GM21717 (cell line): ENCODE measurements around the gene TMEM132D.
"Not testable (repeated sequence)": the region's sequence is repeated elsewhere in the genome, so short reads cannot be mapped to it uniquely, and the experiment has no call there.

Experiments used
- ATAC-seq: cut with Tn5 transposase; IDR thresholded peaks from one replicate; pipeline ENCODE4 v1.9.1; 2021; ENCODE audit warnings: mild to moderate bottlenecking, moderate library complexity; ENCODE audit not compliant: unreplicated experiment

The TMEM132D gene

DNA sequence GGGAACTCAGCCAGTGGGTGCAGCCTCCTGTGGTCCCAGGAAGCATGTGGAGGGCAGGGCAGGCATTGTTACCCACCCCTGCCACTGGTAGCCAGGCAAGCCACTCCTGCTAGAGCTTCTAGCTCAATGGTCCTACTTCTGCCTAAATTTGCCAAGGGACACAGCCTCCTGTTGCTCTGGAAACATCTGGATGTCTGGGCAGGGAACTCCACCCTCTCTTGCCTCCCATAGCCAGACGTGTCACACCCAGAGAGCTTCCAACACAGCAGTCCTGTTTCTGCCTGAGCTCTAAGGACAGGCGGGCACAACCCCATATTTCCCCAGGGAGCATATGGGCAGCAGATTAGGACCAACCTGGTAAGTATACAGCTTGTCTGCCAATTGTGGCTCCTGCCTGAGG is 700.4 kb downstream of the TMEM132D start:
- ATAC-seq: no peak

GRCh38 chr12:129202109-129202814 is 701.6 kb downstream of the TMEM132D start:
- ATAC-seq: no peak

DNA sequence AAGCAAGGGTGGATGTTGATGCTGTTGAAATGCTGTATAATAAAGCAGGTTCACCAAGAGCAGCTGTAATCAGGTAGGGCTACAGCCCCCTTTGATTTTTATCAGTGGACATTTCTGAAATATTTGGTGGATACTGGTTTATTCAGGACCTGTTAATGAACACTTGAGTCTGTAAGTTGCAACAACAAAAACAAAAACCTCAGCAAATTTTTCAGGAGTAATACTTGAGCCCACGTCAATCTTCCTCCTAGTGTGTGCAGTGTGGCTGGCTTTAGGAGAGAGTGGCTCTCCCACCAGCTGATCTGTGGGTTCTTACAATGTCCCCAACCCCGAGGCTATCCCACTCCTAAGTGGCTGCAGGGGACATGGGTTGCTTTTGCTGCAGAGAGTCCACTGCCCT is 702.8 kb downstream of the TMEM132D start:
- no peak for ATAC-seq

GRCh38 chr12:129200576-129200975 is 703.2 kb downstream of the TMEM132D start:
- no peak for ATAC-seq

DNA sequence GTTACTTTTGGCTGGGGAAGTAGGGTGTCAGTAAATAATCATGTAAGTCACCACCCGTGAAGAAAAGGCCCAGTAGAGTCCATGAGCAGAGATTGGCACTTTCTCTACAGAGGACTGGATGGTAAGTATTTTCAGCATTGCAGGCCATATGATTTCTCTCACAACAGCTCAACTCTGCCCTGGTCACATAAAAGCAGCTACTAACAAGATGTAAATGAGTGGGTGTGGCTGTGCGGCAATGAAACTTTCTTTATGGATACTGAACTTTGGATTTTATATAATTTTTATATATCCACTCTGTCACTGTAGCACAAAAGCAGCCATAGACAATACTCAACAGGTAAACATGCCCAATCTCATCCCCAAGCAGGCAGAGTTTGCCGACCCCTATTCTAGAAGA is 706.9 kb downstream of the TMEM132D start:
- no peak for ATAC-seq

DNA sequence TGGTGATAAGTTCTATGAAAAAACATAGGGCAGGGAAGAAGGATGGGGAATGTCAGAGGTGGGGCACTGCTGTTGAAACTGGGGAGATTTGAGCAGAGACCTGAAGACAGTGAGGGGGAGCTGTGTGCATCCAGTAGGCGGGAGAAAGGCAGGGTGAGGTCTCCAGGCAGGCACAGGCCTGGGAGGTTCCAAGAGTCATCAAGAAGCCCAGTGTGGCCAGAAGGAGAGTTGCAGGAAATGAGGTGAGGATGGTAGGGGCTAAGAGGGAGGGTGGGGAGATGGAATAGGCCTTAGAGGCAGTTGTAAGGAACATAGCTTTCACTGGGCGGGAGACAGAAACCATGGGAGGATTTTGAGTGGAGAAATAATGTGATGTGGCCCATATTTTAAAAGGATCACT is 708.7 kb downstream of the TMEM132D start:
- no peak for ATAC-seq

- no peak for ATAC-seq
Measured at GRCh38 chr12:129193263-129193871, 710.5 kb downstream of the TMEM132D start.

- ATAC-seq: no peak
Measured at GRCh38 chr12:129190827-129191226, 713.0 kb downstream of the TMEM132D start.

GRCh38 chr12:129189879-129190278 is 713.9 kb downstream of the TMEM132D start:
- not testable (repeated sequence) for ATAC-seq

- ATAC-seq: no peak
Measured at GRCh38 chr12:129186952-129187351, 716.9 kb downstream of the TMEM132D start.

GRCh38 chr12:129185855-129186254 is 718.0 kb downstream of the TMEM132D start:
- no peak for ATAC-seq

- no peak for ATAC-seq
Measured at GRCh38 chr12:129184127-129184928, 719.5 kb downstream of the TMEM132D start.

DNA sequence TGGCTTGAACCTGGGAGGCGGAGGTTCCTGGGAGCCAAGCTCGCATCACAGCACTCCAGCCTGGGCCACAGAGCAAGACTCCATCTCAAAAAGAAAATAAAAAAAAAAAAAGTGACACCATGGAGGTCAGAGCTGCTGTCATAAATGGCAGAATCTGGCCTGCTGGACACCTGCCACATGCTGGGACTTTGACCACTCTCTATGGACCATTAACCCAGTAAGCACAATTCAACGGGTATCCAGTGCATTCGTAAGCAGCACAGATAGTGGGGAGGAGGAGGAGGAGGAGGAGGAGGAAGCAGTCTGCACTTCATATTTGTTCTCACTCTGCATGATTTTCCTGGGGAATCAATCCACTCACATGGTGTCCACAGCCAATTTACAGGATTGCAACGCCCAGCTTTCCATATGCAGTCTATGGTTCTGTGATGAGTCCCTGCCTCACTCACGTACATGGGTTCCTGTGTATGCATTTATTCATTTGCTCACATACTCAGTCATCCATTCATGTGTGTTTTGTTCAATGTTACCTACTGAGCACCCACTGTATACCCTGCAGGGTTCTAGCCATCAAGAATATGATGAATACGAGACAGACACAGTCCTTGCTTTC is 723.8 kb downstream of the TMEM132D start:
- no peak for ATAC-seq

- no peak for ATAC-seq
Measured at GRCh38 chr12:129169928-129170327, 733.9 kb downstream of the TMEM132D start.

- ATAC-seq: no peak
Measured at GRCh38 chr12:129163861-129164260, 740.0 kb downstream of the TMEM132D start.

DNA sequence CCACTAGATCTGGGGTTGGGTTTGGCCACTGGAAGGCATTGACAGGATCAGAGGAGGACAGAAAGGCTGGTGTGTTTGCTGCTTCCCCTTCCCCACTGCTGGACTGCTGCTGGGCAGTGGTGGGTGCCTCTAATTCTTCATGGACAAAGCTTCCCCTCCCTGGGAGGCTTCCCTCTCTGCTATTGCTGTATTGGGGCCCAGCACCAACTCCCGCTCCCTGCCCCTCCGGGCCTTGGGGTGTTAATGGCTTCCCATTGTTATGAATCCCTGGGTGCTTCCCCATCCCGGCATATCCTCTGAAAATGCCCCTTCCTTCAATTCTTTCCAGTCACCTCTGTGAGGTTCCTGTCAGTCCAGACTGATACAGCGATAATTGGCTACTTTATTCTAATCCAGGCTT is 740.4 kb downstream of the TMEM132D start:
- no peak for ATAC-seq

GRCh38 chr12:129162805-129163204 is 741.0 kb downstream of the TMEM132D start:
- ATAC-seq: no peak

DNA sequence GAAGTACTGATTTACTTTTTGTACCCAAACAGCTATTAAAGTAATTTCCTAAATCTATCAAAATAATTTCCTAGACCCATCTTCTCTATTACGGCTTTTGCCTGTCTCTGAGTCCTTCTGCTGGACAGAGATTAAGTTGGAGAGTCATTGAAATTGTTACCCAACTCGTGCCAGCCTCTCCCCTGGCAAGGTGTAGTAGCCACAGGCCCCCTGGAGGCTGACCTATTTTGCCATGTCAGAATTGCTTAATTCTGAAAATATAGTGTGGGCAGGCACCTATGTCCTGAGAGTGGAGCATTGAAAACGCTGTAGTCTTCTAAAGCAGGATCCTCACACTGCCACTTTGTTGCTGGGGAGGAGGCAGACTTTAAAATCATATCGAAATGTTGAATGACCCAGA is 742.3 kb downstream of the TMEM132D start:
- no peak for ATAC-seq

DNA sequence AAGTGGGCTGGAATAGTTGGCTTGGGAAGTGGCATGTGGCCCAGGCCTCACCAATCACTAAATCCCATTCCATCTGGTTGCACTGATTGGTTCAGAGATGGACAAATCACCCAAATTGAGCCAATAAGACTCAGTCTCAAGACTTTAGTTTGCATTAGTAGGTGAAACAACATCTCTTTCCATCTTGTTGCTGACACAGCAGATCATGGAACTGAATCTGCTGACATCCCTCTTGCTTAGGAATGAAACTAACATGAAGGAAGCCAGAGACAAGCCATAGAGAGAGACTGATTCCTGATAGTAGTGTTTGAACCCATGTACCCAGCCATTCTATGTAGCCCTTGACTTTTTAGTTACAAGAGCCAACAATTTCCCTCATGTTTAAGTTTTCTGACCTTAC is 743.5 kb downstream of the TMEM132D start:
- ATAC-seq: no peak

- ATAC-seq: no peak
Measured at GRCh38 chr12:129152351-129153104, 751.3 kb downstream of the TMEM132D start.

DNA sequence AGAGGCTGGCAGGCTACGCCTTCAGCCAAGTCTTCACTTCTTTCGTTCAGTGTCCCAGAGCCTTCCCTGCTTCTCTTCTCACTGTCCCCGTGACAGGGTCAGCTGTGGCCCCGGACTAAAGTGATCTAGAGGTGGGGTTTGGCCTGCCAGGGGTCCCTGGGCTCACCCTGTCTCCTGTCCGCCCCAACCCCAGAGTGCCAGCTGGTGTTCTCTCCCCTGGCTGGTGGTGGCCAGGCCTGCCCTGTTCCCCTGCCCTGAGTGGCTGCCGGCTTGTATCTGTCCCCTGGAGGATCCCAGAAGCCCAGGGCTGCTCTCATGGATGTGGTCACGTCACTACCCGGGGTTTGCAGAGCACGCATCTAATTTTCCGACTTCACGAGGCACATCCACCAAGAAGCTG is 753.1 kb downstream of the TMEM132D start:
- ATAC-seq: no peak
